H1 (cell line): ENCODE measurements around the gene TSG101. TPM values are rescaled to one million over a fixed set of nuclear protein-coding genes. Genes with fewer than 3 reads are reported as not detected.

Experiments
- CEBPB ChIP-seq: IDR thresholded peaks from 2 replicates; pipeline ENCODE4 v1.6.1; 2012; ENCODE audit warnings: low read depth, low read length
- GABPA ChIP-seq: IDR thresholded peaks from 2 replicates; pipeline ENCODE4 v1.6.1; 2011; ENCODE audit warnings: mild to moderate bottlenecking, low read length, moderate library complexity, borderline replicate concordance; ENCODE audit not compliant: insufficient read depth
- KDM4A ChIP-seq: IDR thresholded peaks from one replicate; pipeline ENCODE4 v1.7.1; 2012; ENCODE audit warnings: low read depth, mild to moderate bottlenecking, moderate library complexity, low read length, inconsistent platforms; ENCODE audit not compliant: severe bottlenecking
- POLR2A ChIP-seq, 2 experiments: IDR thresholded peaks; 1 replicate in 1 of 2; 2 replicates in 1 of 2; pipeline ENCODE4 v1.6.1; 2011; ENCODE audit warnings: low read depth in 2 of 2, low read length in 2 of 2, mild to moderate bottlenecking in 2 of 2; ENCODE audit errors: control extremely low read depth in 1 of 2
- RAD21 ChIP-seq, 2 experiments: IDR thresholded peaks in 1 of 2; conservative IDR thresholded peaks in 1 of 2; 2 replicates each; pipeline ENCODE4 v1.6.1; 2011; ENCODE audit warnings: low read depth in 2 of 2, low read length in 2 of 2, improper control_type of control experiment in 1 of 2, inconsistent platforms in 1 of 2, mild to moderate bottlenecking in 1 of 2, moderate library complexity in 1 of 2
- SP4 ChIP-seq: IDR thresholded peaks from 2 replicates; pipeline ENCODE4 v1.6.1; 2012; ENCODE audit warnings: low read length, inconsistent platforms
- TEAD4 ChIP-seq: IDR thresholded peaks from 2 replicates; pipeline ENCODE4 v1.6.1; 2012; ENCODE audit warnings: low read depth, low read length, inconsistent platforms, mixed read lengths
- polyA plus RNA-seq, 7 experiments: library from polyadenylated mRNA; depleted of rRNA in 3 of 7; stranded (reverse) in 5 of 7; unstranded in 2 of 7; fragments of >200 nt in 5 of 7; fragments of 200-250 nt in 2 of 7; gene quantifications; 1 replicate in 5 of 7; 2 replicates in 1 of 7; 4 replicates in 1 of 7; pipeline versions ENCODE4 v1.2.1 to v1.2.3, GENCODE V29; 2011 to 2013; ENCODE audit warnings: missing spikeins in 2 of 7, mixed read lengths in 2 of 7
- total RNA-seq: library from RNA; stranded (reverse); fragmentation: NEBNext Ultra II Directional; extraction: Animal tissue kit (Norgen Biotek cat#: 25700); gene quantifications from 2 replicates; pipeline ENCODE4 v1.2.1, GENCODE V29; 2021
- TF ChIP-seq, protein P1 (sequence below): fragments of 300-600 bp; sonication (generic); IDR thresholded peaks from 2 replicates; pipeline ENCODE4 v1.7.1; 2012; ENCODE audit warnings: low read length, moderate library complexity, mild to moderate bottlenecking, inconsistent platforms; ENCODE audit not compliant: insufficient replicate concordance
- TF ChIP-seq, protein P2 (sequence below): IDR thresholded peaks from 2 replicates; pipeline ENCODE4 v1.6.1; 2011; ENCODE audit warnings: low read depth, mild to moderate bottlenecking, low read length; ENCODE audit not compliant: insufficient read depth

Gene TSG101
- total and polyA plus RNA-seq, 2 of the 8 experiments (the other 6 are each of a cell fraction or from before 2014, with no cell fraction given), result 50.8 to 151 TPM

DNA sequence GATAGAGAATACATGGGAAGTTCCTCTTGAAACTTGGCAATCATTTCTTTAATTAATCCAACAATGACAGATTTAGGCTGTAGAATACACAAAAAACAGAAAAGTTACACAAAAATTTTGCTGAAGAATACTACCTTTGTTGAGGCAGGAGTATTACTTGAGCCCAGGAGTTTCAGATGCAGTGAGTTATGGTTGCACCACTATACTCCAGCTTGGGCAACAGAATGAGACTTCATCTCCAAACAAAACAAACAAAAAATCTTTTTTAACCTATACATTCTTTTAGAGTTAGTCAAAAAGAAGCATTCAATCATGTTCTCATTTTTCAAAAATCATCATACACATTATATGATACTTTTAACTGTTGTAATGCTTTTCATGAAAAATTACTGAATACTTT lies 39.7 kb upstream of the TSG101 start (continued):
- TF ChIP-seq, protein P1, sequence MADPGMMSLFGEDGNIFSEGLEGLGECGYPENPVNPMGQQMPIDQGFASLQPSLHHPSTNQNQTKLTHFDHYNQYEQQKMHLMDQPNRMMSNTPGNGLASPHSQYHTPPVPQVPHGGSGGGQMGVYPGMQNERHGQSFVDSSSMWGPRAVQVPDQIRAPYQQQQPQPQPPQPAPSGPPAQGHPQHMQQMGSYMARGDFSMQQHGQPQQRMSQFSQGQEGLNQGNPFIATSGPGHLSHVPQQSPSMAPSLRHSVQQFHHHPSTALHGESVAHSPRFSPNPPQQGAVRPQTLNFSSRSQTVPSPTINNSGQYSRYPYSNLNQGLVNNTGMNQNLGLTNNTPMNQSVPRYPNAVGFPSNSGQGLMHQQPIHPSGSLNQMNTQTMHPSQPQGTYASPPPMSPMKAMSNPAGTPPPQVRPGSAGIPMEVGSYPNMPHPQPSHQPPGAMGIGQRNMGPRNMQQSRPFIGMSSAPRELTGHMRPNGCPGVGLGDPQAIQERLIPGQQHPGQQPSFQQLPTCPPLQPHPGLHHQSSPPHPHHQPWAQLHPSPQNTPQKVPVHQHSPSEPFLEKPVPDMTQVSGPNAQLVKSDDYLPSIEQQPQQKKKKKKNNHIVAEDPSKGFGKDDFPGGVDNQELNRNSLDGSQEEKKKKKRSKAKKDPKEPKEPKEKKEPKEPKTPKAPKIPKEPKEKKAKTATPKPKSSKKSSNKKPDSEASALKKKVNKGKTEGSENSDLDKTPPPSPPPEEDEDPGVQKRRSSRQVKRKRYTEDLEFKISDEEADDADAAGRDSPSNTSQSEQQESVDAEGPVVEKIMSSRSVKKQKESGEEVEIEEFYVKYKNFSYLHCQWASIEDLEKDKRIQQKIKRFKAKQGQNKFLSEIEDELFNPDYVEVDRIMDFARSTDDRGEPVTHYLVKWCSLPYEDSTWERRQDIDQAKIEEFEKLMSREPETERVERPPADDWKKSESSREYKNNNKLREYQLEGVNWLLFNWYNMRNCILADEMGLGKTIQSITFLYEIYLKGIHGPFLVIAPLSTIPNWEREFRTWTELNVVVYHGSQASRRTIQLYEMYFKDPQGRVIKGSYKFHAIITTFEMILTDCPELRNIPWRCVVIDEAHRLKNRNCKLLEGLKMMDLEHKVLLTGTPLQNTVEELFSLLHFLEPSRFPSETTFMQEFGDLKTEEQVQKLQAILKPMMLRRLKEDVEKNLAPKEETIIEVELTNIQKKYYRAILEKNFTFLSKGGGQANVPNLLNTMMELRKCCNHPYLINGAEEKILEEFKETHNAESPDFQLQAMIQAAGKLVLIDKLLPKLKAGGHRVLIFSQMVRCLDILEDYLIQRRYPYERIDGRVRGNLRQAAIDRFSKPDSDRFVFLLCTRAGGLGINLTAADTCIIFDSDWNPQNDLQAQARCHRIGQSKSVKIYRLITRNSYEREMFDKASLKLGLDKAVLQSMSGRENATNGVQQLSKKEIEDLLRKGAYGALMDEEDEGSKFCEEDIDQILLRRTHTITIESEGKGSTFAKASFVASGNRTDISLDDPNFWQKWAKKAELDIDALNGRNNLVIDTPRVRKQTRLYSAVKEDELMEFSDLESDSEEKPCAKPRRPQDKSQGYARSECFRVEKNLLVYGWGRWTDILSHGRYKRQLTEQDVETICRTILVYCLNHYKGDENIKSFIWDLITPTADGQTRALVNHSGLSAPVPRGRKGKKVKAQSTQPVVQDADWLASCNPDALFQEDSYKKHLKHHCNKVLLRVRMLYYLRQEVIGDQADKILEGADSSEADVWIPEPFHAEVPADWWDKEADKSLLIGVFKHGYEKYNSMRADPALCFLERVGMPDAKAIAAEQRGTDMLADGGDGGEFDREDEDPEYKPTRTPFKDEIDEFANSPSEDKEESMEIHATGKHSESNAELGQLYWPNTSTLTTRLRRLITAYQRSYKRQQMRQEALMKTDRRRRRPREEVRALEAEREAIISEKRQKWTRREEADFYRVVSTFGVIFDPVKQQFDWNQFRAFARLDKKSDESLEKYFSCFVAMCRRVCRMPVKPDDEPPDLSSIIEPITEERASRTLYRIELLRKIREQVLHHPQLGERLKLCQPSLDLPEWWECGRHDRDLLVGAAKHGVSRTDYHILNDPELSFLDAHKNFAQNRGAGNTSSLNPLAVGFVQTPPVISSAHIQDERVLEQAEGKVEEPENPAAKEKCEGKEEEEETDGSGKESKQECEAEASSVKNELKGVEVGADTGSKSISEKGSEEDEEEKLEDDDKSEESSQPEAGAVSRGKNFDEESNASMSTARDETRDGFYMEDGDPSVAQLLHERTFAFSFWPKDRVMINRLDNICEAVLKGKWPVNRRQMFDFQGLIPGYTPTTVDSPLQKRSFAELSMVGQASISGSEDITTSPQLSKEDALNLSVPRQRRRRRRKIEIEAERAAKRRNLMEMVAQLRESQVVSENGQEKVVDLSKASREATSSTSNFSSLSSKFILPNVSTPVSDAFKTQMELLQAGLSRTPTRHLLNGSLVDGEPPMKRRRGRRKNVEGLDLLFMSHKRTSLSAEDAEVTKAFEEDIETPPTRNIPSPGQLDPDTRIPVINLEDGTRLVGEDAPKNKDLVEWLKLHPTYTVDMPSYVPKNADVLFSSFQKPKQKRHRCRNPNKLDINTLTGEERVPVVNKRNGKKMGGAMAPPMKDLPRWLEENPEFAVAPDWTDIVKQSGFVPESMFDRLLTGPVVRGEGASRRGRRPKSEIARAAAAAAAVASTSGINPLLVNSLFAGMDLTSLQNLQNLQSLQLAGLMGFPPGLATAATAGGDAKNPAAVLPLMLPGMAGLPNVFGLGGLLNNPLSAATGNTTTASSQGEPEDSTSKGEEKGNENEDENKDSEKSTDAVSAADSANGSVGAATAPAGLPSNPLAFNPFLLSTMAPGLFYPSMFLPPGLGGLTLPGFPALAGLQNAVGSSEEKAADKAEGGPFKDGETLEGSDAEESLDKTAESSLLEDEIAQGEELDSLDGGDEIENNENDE, result no peak
- TF ChIP-seq GABPA, result no peak
- no peak for TF ChIP-seq KDM4A
- no peak for TF ChIP-seq POLR2A (IDR thresholded peaks at IDR 0.05; ENCODE audit: control extremely low read depth in 1 of 2, low read depth in 2 of 2, low read length in 2 of 2)
- TF ChIP-seq RAD21 (IDR thresholded peaks at IDR 0.05 in 1 of 2, conservative IDR thresholded peaks at IDR 0.05 in 1 of 2; ENCODE audit: low read depth in 2 of 2, low read length in 2 of 2), result no peak
- TF ChIP-seq TEAD4, result no peak
- no peak for TF ChIP-seq SP4
- TF ChIP-seq CEBPB, result no peak
- TF ChIP-seq, protein P2, sequence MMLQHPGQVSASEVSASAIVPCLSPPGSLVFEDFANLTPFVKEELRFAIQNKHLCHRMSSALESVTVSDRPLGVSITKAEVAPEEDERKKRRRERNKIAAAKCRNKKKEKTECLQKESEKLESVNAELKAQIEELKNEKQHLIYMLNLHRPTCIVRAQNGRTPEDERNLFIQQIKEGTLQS, result no peak
